Activated T-helper 9 cell treated with anti-CD3 and anti-CD28 coated beads, Interleukin-2, amount 50 U/mL, for 16 hours (primary cell): ENCODE results near the gene CALML4.
"Not testable (repeated sequence)": the region's sequence is repeated elsewhere in the genome, so short reads cannot be mapped to it uniquely, and the experiment has no call there.

Experiments
- DNase-seq: peaks from one replicate; pipeline ENCODE4 v3.0.0-alpha.2; 2020; ENCODE audit warnings: low read depth

The CALML4 gene

DNA sequence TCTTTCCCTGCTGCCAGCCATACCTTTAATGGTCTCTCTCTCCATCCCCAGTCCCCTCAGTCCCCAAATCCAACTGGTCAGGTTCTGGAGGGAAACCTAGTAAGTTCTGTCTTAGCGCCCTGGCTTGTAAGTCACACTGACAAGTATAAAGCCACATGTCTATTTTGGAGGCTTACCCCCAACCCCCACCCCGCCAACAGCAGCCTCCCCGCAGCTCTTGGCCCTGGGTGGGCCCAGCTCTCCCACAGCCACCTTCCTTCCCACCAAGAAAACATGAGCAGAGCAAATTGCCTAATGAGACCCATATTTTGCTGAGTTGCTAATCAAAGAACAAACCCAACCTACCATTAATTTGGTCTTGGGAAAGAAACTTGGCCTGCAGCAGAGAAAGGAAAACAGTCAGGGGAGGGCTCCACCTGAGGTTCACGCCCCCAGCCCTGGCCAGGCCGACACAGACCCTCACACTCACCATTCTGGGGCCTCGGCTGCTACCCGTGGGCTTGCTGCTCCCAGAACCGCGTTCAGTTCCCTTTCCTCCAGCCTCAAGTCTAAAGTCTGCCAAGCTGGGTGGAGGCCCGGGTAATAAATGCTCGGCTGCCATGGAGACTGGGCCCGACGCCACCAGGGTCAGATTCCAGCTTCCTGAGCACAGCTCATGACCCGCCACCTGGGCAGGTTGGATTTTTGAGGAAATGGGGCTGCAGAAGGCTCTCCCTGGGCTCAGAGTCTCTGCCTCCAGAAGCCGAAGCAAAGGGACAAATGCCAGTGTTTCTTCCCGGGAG, at the start of gene CALML4:
Gene CALML4 (minus strand): TSS at position 557 of the 782 bp plus-strand sequence. CDS start 85 bp downstream, at position 472.
- no peak for DNase-seq

GRCh38 chr15:68252925-68253534, 47.9 kb upstream of the CALML4 start:
- no peak for DNase-seq

DNA sequence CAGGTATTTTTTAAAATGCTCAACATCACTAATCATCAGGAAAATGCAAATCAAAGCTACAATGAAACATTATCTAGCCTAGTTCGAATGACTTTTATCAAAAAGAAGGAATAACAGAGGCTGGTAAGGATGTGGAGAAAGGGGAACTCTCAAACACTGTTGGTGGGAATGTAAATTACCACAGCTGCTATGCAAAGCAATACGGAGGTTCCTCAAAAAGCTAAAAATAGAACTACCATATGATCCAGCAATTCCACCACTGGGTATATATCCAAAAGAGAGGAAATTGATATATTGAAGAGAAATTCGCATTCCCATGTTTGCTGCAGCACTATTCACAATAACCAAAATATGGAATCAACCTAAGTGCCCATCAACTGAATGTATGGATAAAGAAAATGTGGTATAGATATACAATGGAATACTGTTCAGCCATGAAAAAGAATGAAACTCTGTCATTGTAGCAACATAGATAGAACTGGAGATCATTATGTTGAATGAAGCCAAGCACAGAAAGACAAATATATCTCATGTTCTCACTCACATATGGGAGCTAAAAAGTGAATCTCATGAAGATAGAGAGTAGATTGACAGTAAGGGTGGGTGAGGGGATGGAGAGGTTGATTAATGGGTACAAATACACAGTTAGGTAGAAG, 44.1 kb upstream of the CALML4 start:
- DNase-seq: no peak

DNA sequence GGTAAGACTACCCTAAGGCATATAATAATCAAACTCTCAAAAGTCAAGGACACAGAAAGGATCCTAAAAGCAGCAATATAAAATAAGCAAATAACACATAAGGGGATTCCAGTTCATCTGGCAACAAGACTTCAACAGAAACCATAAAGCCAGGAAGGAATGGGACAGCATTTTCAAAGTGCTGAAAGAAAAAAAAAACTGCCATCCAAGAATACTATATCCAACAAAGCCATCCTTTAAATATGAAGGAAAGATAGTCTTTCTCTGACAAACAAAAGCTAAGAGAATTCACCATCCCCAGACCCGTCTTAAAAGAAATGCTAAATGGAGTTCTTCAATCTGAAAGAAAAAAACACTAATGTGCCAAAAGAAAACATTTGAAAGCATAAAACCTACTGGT, 39.1 kb upstream of the CALML4 start:
- DNase-seq: no peak

- DNase-seq: no peak
These were observed 36.2 kb upstream of the CALML4 start for GRCh38 chr15:68241088-68241935.

- DNase-seq: no peak
These were observed 33.9 kb upstream of the CALML4 start for GRCh38 chr15:68239025-68239424.

GRCh38 chr15:68235022-68235421, 29.9 kb upstream of the CALML4 start:
- DNase-seq: no peak

DNA sequence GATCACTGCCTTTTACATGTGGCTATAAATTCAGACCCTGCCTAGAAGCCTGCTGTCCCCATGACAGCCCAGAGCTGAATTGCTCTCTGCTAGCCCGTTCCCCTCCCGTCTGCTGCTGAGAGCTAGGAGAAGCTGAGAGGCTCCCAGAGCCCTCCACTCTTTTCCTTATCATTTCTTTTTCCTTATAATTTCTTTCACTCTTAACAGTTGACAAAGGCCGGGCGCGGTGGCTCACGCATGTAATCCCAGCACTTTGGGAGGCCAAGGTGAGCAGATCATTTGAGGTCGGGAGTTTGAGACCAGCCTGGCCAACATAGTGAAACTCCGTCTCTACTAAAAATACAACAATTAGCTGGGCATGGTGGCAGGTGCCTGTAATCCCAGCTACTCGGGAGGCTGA, 29.4 kb upstream of the CALML4 start:
- DNase-seq: not testable (repeated sequence)

- no peak for DNase-seq
These were observed 28.9 kb upstream of the CALML4 start for GRCh38 chr15:68234060-68234459.

- no peak for DNase-seq
These were observed 27.8 kb upstream of the CALML4 start for GRCh38 chr15:68232937-68233336.

DNA sequence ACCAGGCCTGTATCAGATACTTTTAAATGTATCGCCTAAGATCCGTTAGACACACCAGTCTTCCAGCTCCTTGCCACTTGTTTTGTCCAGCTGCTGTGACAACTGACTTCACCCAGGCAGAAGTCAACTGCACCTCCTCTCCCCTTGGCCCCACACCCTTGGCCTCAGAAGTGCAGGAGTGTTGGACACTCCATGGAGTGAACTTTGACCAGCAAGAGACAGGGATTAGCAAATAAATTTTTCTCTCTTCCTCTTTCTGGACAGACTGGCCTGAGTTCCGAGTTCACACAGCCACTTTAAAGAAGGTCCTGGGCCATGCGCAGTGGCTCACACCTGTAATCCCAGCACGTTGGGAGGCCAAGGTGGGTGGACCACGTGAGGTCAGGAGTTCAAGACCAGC, 27.3 kb upstream of the CALML4 start:
- no peak for DNase-seq

- DNase-seq: no peak
These were observed 26.1 kb upstream of the CALML4 start for GRCh38 chr15:68231102-68231818.

DNA sequence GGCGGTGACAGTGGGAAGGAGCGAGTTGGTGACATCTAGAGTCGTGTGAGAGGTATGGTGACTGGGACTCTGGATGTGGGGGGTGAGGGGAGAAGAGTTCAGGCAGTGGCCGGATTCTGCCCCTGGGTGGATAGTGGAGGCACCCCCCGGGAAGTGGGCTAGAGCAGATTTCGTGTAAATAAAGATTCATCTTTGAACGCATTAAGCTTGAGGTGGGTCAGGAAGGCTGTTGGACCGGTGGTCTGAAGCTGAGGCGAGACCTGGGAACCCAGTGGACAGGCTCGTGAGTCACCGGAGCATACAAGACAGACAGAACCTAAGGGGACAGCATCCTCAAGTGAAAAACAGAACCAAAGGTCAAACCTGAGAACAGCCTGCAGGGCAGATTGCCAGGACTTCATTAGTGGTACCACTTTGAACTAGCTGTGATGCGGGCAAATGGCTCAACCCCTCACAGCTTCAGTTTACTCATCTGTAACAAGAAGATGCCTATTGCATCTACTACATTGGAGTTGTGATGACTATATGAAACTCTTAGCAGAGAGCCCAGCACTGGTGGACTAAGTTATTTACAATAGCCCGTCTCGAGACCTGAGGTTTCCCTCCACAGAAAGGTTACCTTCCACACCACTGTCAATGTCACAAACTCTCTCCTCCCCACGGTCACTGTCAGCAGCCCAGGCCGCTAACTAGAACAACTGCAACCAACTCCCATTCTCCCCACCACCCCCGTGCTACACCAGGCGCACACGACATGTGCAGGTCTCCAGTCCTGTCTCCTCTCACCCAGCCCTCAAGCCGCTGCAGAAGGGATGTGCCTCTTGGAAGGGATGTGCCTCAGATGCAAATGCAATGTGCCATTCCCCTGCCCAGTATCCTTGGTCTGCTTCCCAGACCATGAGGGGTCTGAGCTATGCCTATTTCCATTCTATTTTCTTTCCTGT, 25.3 kb upstream of the CALML4 start:
- no peak for DNase-seq

DNA sequence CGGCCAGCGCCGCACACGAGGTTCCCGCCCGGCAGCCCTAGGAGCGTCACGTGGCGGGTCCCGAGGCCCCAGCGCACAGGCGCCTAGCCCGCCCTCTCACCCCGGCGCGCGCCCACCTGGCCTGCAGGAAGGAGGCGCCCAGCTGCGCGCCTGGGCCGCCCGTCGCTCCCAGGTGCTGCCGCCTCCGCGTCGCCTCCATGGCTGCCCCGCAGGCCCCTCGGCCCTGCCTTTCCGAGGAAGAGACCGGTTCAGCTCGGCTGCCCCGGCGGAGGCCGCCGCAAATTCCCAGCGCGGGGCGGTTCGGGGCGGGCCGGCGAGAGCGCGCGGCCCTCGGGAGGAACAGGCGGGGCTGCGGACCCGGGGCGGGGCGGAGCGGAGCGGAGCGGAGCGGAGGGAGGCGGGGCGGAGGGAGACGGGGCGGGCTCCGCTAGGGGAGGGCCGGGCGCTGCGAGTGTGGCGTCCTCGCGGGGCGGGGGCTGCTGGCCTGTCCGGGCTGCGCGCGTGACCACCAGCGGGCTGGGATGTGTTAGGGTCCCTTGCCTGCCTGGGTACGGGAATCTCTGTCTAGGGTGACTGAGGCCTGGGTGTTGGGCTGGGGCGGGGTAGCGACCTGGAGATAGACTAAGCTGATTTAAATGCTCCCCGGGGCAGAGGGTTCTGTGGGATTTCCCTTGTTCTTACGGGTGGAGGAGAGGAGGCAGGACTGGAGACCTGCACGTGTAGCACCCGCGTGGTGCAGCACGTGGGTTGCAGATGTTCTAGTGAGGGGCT, 24.4 kb upstream of the CALML4 start, which contains the start of gene CLN6:
Gene CLN6 (minus strand): TSS at position 343 of the 771 bp plus-strand sequence. CDS start 144 bp downstream, at position 199.
- peak; percentile 80 for DNase-seq

DNA sequence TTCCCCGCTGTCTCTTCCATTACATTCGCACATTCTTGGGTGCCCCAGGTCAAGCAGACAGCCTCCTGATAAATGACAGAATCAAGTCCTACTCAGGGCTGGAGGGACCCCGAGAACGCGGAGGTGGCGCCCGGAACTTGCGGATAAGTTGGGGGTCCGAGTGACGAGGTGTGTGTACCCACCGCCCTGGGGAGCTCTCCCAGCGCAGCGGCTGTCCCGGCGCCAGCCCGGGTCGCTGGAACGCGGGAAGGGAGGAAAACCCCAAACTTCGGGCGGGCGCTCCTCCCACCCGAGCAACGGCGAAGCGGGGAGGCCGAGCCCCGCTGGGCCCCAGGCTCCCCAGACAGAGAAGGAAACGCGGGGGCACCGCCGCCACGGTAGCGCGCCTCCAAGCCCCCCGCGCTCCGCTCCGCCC, 23.8 kb upstream of the CALML4 start:
- DNase-seq: no peak

GRCh38 chr15:68228143-68228970, 23.2 kb upstream of the CALML4 start:
- no peak for DNase-seq

DNA sequence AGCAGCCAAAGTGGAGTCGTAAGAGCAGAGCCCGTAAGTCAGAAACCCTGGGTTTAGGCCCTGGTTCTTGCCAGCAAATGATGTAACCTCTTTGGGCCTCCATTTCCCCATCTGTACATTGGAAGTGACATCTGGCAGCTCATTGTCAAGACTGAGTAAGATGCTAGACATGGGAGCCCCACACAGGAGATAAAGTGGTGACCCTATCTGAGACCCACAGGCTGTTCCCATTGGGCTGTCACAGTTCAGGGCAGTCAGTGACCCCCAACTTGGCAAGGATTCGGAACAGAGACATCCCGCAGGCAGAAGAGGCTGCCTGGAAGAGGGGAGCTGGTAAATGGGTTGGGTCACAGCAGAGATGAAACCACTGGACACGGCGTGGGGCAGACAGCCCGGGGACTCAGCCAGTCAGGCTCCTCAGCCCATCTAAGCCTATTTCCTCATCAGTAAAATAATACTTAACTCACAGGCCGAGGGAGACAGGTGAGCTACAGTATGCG, 22.6 kb upstream of the CALML4 start:
- DNase-seq: no peak

DNA sequence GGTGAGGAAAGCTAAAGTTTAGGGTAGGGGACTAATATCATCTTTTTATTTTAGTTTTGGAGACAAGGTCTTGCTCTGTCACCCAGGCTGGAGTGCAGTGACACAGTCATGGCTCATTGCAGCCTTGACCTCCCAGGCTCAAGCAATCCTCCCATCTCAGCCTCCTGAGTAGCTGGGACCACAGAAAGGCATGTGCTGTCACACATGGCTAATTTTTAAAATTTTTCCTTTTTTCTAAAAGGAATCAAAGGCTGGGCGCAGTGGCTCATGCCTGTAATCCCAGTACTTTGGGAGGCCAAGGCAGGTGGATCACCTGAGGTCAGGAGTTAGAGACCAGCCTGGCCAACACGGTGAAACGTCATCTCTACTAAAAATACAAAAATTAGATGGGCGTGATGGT, 20.3 kb upstream of the CALML4 start:
- DNase-seq: not testable (repeated sequence)
